Thyroid gland (tissue), 4 donors: Measurements from ENCODE around the gene TAF10. TPM values are rescaled to one million over a fixed set of nuclear protein-coding genes. Genes with fewer than 3 reads are reported as not detected.
A peak's percentile ranks its signal among the peaks of the same experiment; 100 is the strongest.

Source experiments
- DNase-seq, 2 donors: peaks; one replicate each; pipeline ENCODE4 v3.0.0-alpha.2; 2019
- H3K27ac ChIP-seq, 3 donors: fragments of 200-600 bp; sonication (generic); 1 replicate in 2 of 3; 2 replicates in 1 of 3; pipeline ENCODE4 v1.5.1; 2016 to 2019; ENCODE audit warnings: mild to moderate bottlenecking in 1 of 3, moderate library complexity in 1 of 3
- H3K27me3 ChIP-seq: fragments of 200-600 bp; sonication (generic); one replicate; pipeline ENCODE4 v1.5.1; 2019
- H3K36me3 ChIP-seq, 2 donors: fragments of 200-600 bp; sonication (generic); one replicate each; pipeline ENCODE4 v1.5.1; 2016 to 2019
- H3K4me1 ChIP-seq, 2 donors: fragments of 200-600 bp; sonication (generic); one replicate each; pipeline ENCODE4 v1.5.1; 2017 to 2019
- H3K4me3 ChIP-seq, 3 donors: fragments of 200-600 bp; sonication (generic); replicated peaks in 1 of 3; 1 replicate in 2 of 3; 2 replicates in 1 of 3; pipeline ENCODE4 v1.5.1; 2016; ENCODE audit warnings: mild to moderate bottlenecking in 1 of 3
- H3K9me3 ChIP-seq: fragments of 200-600 bp; sonication (generic); one replicate; pipeline ENCODE4 v1.5.1; 2017
- CTCF ChIP-seq, 6 experiments: fragments of 200-600 bp in 3 of 6; fragments of 450-650 bp in 3 of 6; sonication (generic) in 3 of 6; IDR thresholded peaks; one replicate each; pipeline ENCODE4 v1.5.1; 2016 to 2019; ENCODE audit warnings: antibody characterized with exemption in 6 of 6, mild to moderate bottlenecking in 2 of 6, inconsistent platforms in 1 of 6, moderate library complexity in 1 of 6
- POLR2A ChIP-seq, 2 donors: fragments of 450-650 bp; IDR thresholded peaks; one replicate each; pipeline ENCODE4 v1.6.1; 2017; ENCODE audit warnings: antibody characterized with exemption in 2 of 2, mild to moderate bottlenecking in 2 of 2, moderate library complexity in 1 of 2
- WGBS, 2 donors: methylation state at CpG; one replicate each; pipeline ENCODE4 v1.1.5; 2017; 5-methylcytosine and 5-hydroxymethylcytosine counted together
- intact Hi-C: fragments of 100-400 bp; cut with DNase I; formaldehyde crosslinking; loops from one replicate; pipeline ENCODE4 v1.15.1; 2023
- total RNA-seq, 4 donors: library from RNA; depleted of rRNA; stranded (reverse); fragments of >200 nt; gene quantifications; one replicate each; pipeline ENCODE4 v1.2.3, GENCODE V29; 2016

Gene TAF10
- total RNA-seq, 4 donors from 2014 or later = 96.6 to 113 (median 108) TPM

- DNase-seq = no peak
- Histone ChIP-seq H3K36me3 (peaks cover 27 to 29% of the 10 kb centered on the region in 2 donors), H3K9me3 (no peaks in the 10 kb centered on the region), H3K27me3 (no peaks in the 10 kb centered on the region), H3K4me3 (no peak overlapping the region), H3K27ac (peak overlapping the region in 1 of 3 donors; percentile 52), H3K4me1 (peaks cover 19 to 29% of the 10 kb centered on the region in 2 donors)
- TF ChIP-seq POLR2A (IDR thresholded peaks at IDR 0.05) = no peak
- no peak for TF ChIP-seq CTCF (IDR thresholded peaks at IDR 0.05)
- intact Hi-C loops = no loop called here
- 92 to 96% methylated on average over 3 of the region's 3 CpGs for WGBS, 2 donors
These were observed 13.5 kb downstream of the TAF10 start for GRCh38 chr11:6598555-6598954.

GRCh38 chr11:6596239-6596877 is 15.7 kb downstream of the TAF10 start:
- intact Hi-C loops = no loop called here
- Histone ChIP-seq H3K9me3 (no peaks in the 10 kb centered on the region), H3K4me3 (no peak overlapping the region), H3K4me1 (peaks cover 8 to 15% of the 10 kb centered on the region in 2 donors), H3K27ac (peak overlapping the region; percentile 30 to 73 (median 65)), H3K36me3 (peaks cover 25 to 27% of the 10 kb centered on the region in 2 donors), H3K27me3 (no peaks in the 10 kb centered on the region)
- no peak for DNase-seq
- TF ChIP-seq POLR2A (IDR thresholded peaks at IDR 0.05) (no peak), CTCF (IDR thresholded peaks at IDR 0.05) (no peak)
- WGBS, 2 donors = 58 to 64% methylated on average over 5 of the region's 5 CpGs

GRCh38 chr11:6594142-6594768 is 17.8 kb downstream of the TAF10 start:
- intact Hi-C loops = no loop called here
- no peaks in the 10 kb centered on the region for H3K9me3 ChIP-seq
- no peaks in the 10 kb centered on the region for H3K27me3 ChIP-seq
- peaks cover 8 to 15% of the 10 kb centered on the region in 2 donors for H3K4me1 ChIP-seq
- WGBS, 2 donors = 73 to 91% methylated on average over 3 of the region's 3 CpGs
- H3K4me3 ChIP-seq = no peak overlapping the region
- TF ChIP-seq CTCF (IDR thresholded peaks at IDR 0.05) (no peak), POLR2A (IDR thresholded peaks at IDR 0.05) (no peak)
- peaks cover 4 to 8% of the 10 kb centered on the region in 2 donors for H3K36me3 ChIP-seq
- DNase-seq = no peak
- no peak overlapping the region for H3K27ac ChIP-seq

- WGBS, 2 donors = 92 to 94% methylated on average over 1 of the region's 1 CpG
- TF ChIP-seq CTCF (IDR thresholded peaks at IDR 0.05) = no peak
- no peak for TF ChIP-seq POLR2A (IDR thresholded peaks at IDR 0.05)
- no peak for DNase-seq
- Histone ChIP-seq H3K4me3 (no peak overlapping the region), H3K27me3 (no peaks in the 10 kb centered on the region), H3K36me3 (no peaks in the 10 kb centered on the region), H3K27ac (peak overlapping the region; percentile 15 to 83 (median 19)), H3K4me1 (peaks cover 6 to 9% of the 10 kb centered on the region in 2 donors), H3K9me3 (no peaks in the 10 kb centered on the region)
- intact Hi-C loops = no loop called here
These were observed 24.0 kb downstream of the TAF10 start for GRCh38 chr11:6588018-6588417.

GRCh38 chr11:6587360-6587953 is 24.6 kb downstream of the TAF10 start:
- intact Hi-C loops = no loop called here

More at GRCh38 chr11:6587360-6587953, 24.6 kb downstream of the TAF10 start:
- no peaks in the 10 kb centered on the region for H3K9me3 ChIP-seq
- no peak overlapping the region for H3K4me3 ChIP-seq
- H3K27me3 ChIP-seq = no peaks in the 10 kb centered on the region
- WGBS, 2 donors = 60 to 68% methylated on average over 11 of the region's 11 CpGs
- peaks cover 6 to 9% of the 10 kb centered on the region in 2 donors for H3K4me1 ChIP-seq
- H3K27ac ChIP-seq = peak overlapping the region; percentile 15 to 83 (median 19)
- peak; percentile 87 to 94 for DNase-seq
- TF ChIP-seq CTCF (IDR thresholded peaks at IDR 0.05) = no peak
- no peak for TF ChIP-seq POLR2A (IDR thresholded peaks at IDR 0.05)
- no peaks in the 10 kb centered on the region for H3K36me3 ChIP-seq
